Activated CD4-positive, alpha-beta T cell treated with anti-CD3 and anti-CD28 coated beads, Interleukin-2, amount 50 U/mL, for 48 hours (primary cell): Measurements from ENCODE around the gene DPCD.
"Not testable (repeated sequence)": the region's sequence is repeated elsewhere in the genome, so short reads cannot be mapped to it uniquely, and the experiment has no call there.

Source experiments
- DNase-seq, 2 experiments: peaks; one replicate each; pipeline ENCODE4 v3.0.0-alpha.2; 2020

Gene DPCD

GRCh38 chr10:101623528-101623927, 35.4 kb downstream of the DPCD start:
- DNase-seq = no peak

GRCh38 chr10:101624526-101625102, 36.5 kb downstream of the DPCD start:
- DNase-seq = no peak

GRCh38 chr10:101625821-101626412, 37.8 kb downstream of the DPCD start:
- no peak for DNase-seq

GRCh38 chr10:101629837-101630632, 41.9 kb downstream of the DPCD start:
- no peak for DNase-seq

GRCh38 chr10:101630633-101630920, 42.5 kb downstream of the DPCD start:
- DNase-seq = no peak

GRCh38 chr10:101631821-101632475, 43.8 kb downstream of the DPCD start:
- no peak for DNase-seq

- not testable (repeated sequence) for DNase-seq
Observed at GRCh38 chr10:101633510-101633909, 45.4 kb downstream of the DPCD start.

GRCh38 chr10:101639141-101639900, 51.2 kb downstream of the DPCD start:
- DNase-seq = no peak

- no peak for DNase-seq
Observed at GRCh38 chr10:101643546-101643945, 55.4 kb downstream of the DPCD start.

GRCh38 chr10:101644002-101644401, 55.9 kb downstream of the DPCD start:
- DNase-seq = no peak

- DNase-seq = no peak
Observed at GRCh38 chr10:101645659-101646058, 57.5 kb downstream of the DPCD start.

GRCh38 chr10:101646364-101646763, 58.2 kb downstream of the DPCD start:
- no peak for DNase-seq

- DNase-seq = no peak
Observed at GRCh38 chr10:101647255-101647654, 59.1 kb downstream of the DPCD start.

GRCh38 chr10:101649525-101650085, 61.5 kb downstream of the DPCD start:
- no peak for DNase-seq

GRCh38 chr10:101650863-101651262, 62.7 kb downstream of the DPCD start:
- no peak for DNase-seq

- no peak for DNase-seq
Observed at GRCh38 chr10:101651336-101651735, 63.2 kb downstream of the DPCD start.

- no peak for DNase-seq
Observed at GRCh38 chr10:101653536-101653935, 65.4 kb downstream of the DPCD start.

- no peak for DNase-seq
Observed at GRCh38 chr10:101655570-101655969, 67.4 kb downstream of the DPCD start.

GRCh38 chr10:101656890-101657289, 68.8 kb downstream of the DPCD start:
- no peak for DNase-seq

GRCh38 chr10:101658975-101659374, 70.9 kb downstream of the DPCD start:
- no peak for DNase-seq
